ENCODE data around the gene SBK3. TPM values are rescaled to one million over a fixed set of nuclear protein-coding genes. Genes with fewer than 3 reads are reported as not detected.
"Not testable (repeated sequence)": the region's sequence is repeated elsewhere in the genome, so short reads cannot be mapped to it uniquely, and the experiment has no call there.

Gene SBK3
- total RNA-seq, 2 experiments from 2014 or later: 0.34 TPM; not detected in 1

GRCh38 chr19:55578031-55578760, 32.9 kb upstream of the SBK3 start:
- intact Hi-C loops (cut with micrococcal nuclease; ENCODE audit: unreplicated experiment): no loop called here
- Histone ChIP-seq H3K9me3 (ENCODE audit: low read length) (no peaks in the 10 kb centered on the region), H3K4me3 (ENCODE audit: low read depth, low read length, poor library complexity, severe bottlenecking) (no peak overlapping the region), H3K4me1 (ENCODE audit: insufficient read depth, low read length, poor library complexity, severe bottlenecking) (peaks cover 12% of the 10 kb centered on the region), H3K9me2 (ENCODE audit: insufficient read depth, low read length) (no peaks in the 10 kb centered on the region), H3K36me3 (ENCODE audit: insufficient read depth, low read length) (peaks cover 19% of the 10 kb centered on the region), H3K27ac (ENCODE audit: low read depth, low read length, poor library complexity, severe bottlenecking) (no peak overlapping the region), H4K20me1 (ENCODE audit: insufficient read depth, low read length) (peaks cover 4% of the 10 kb centered on the region; the same call in 1 of the 2 replicates), H3K4me2 (ENCODE audit: low read length) (no peak overlapping the region), H2AFZ (ENCODE audit: low read length) (no peak overlapping the region), H3K79me2 (ENCODE audit: insufficient read depth, low read depth, low read length) (peaks cover 9% of the 10 kb centered on the region; the same call in 1 of the 2 replicates)
- ChIA-PET POLR2A (no interaction called here), CTCF (ENCODE audit: unreplicated experiment) (no interaction called here)
- TF ChIP-seq EZH2phosphoT487 (IDR thresholded peaks at IDR 0.05; ENCODE audit: borderline replicate concordance, low read depth, low read length): no peak
- no peak for TF ChIP-seq CTCF (conservative IDR thresholded peaks at IDR 0.05; ENCODE audit: low read length)
- DNase-seq (ENCODE audit: low spot score): no peak
- no TSS peak for BruUV-seq (replicated peaks)

GRCh38 chr19:55576746-55577145, 31.4 kb upstream of the SBK3 start:
- no peak for DNase-seq (ENCODE audit: low spot score)

GRCh38 chr19:55573929-55574328, 28.6 kb upstream of the SBK3 start:
- H3K4me3 ChIP-seq (ENCODE audit: low read depth, low read length, poor library complexity, severe bottlenecking); H3K9me3 ChIP-seq (ENCODE audit: low read length); BruUV-seq (replicated peaks); H3K79me2 ChIP-seq (ENCODE audit: insufficient read depth, low read depth, low read length); H3K4me2 ChIP-seq (ENCODE audit: low read length); H3K9me2 ChIP-seq (ENCODE audit: insufficient read depth, low read length); H3K27ac ChIP-seq (ENCODE audit: low read depth, low read length, poor library complexity, severe bottlenecking); intact Hi-C loops (cut with micrococcal nuclease; ENCODE audit: unreplicated experiment); H2AFZ ChIP-seq (ENCODE audit: low read length); CTCF ChIA-PET (ENCODE audit: unreplicated experiment); H4K20me1 ChIP-seq (ENCODE audit: insufficient read depth, low read length); H3K4me1 ChIP-seq (ENCODE audit: insufficient read depth, low read length, poor library complexity, severe bottlenecking); DNase-seq (ENCODE audit: low spot score): not testable (repeated sequence)
- peaks cover 19% of the 10 kb centered on the region for H3K36me3 ChIP-seq (ENCODE audit: insufficient read depth, low read length)
- POLR2A ChIA-PET: interaction anchor here (0.6 kb wide), 1 partner anchor 235 kb away, joined by 3 read pairs; no protein-coding TSS in a partner anchor

More at GRCh38 chr19:55576746-55577145, 31.4 kb upstream of the SBK3 start:
- TF ChIP-seq EZH2phosphoT487 (IDR thresholded peaks at IDR 0.05; ENCODE audit: borderline replicate concordance, low read depth, low read length) (no peak), CTCF (conservative IDR thresholded peaks at IDR 0.05; ENCODE audit: low read length) (no peak)
- H3K4me2 ChIP-seq (ENCODE audit: low read length): no peak overlapping the region
- H3K9me2 ChIP-seq (ENCODE audit: insufficient read depth, low read length): no peaks in the 10 kb centered on the region
- H3K36me3 ChIP-seq (ENCODE audit: insufficient read depth, low read length): peaks cover 19% of the 10 kb centered on the region
- no peak overlapping the region for H2AFZ ChIP-seq (ENCODE audit: low read length)
- H3K79me2 ChIP-seq (ENCODE audit: insufficient read depth, low read depth, low read length): peaks cover 9% of the 10 kb centered on the region; the same call in 1 of the 2 replicates
- H3K27ac ChIP-seq (ENCODE audit: low read depth, low read length, poor library complexity, severe bottlenecking): no peak overlapping the region
- peaks cover 4% of the 10 kb centered on the region; the same call in 1 of the 2 replicates for H4K20me1 ChIP-seq (ENCODE audit: insufficient read depth, low read length)
- CTCF ChIA-PET (ENCODE audit: unreplicated experiment): no interaction called here
- H3K9me3 ChIP-seq (ENCODE audit: low read length): no peaks in the 10 kb centered on the region
- POLR2A ChIA-PET: no interaction called here
- intact Hi-C loops (cut with micrococcal nuclease; ENCODE audit: unreplicated experiment): no loop called here
- no peak overlapping the region for H3K4me3 ChIP-seq (ENCODE audit: low read depth, low read length, poor library complexity, severe bottlenecking)
- BruUV-seq (replicated peaks): no TSS peak
- peaks cover 12% of the 10 kb centered on the region for H3K4me1 ChIP-seq (ENCODE audit: insufficient read depth, low read length, poor library complexity, severe bottlenecking)

- DNase-seq (ENCODE audit: low spot score); H3K9me3 ChIP-seq (ENCODE audit: low read length); BruUV-seq (replicated peaks); H4K20me1 ChIP-seq (ENCODE audit: insufficient read depth, low read length); intact Hi-C loops (cut with micrococcal nuclease; ENCODE audit: unreplicated experiment); H3K4me2 ChIP-seq (ENCODE audit: low read length); H3K4me1 ChIP-seq (ENCODE audit: insufficient read depth, low read length, poor library complexity, severe bottlenecking); H3K27ac ChIP-seq (ENCODE audit: low read depth, low read length, poor library complexity, severe bottlenecking); H3K79me2 ChIP-seq (ENCODE audit: insufficient read depth, low read depth, low read length); H3K4me3 ChIP-seq (ENCODE audit: low read depth, low read length, poor library complexity, severe bottlenecking); H3K9me2 ChIP-seq (ENCODE audit: insufficient read depth, low read length); H2AFZ ChIP-seq (ENCODE audit: low read length); POLR2A ChIA-PET; H3K36me3 ChIP-seq (ENCODE audit: insufficient read depth, low read length); CTCF ChIA-PET (ENCODE audit: unreplicated experiment): not testable (repeated sequence)
These were observed 24.1 kb upstream of the SBK3 start for GRCh38 chr19:55569477-55569876.
